Endothelial cell of umbilical vein (primary cell): ENCODE results near the gene TAMALIN. TPM values are rescaled to one million over a fixed set of nuclear protein-coding genes. Genes with fewer than 3 reads are reported as not detected.

ENCODE experiments used
- BruUV-seq: library from RNA; stranded (reverse); fragments of 400-500 nt; replicated peaks from 2 replicates; lab custom pipeline; 2021; lab: Mats Ljungman, UMichigan
- CTCF ChIA-PET: fragments of 300-600, 350-600 bp; sonication (Branson Sonifier 250); formaldehyde crosslinking; loops from one replicate; lab custom pipeline; 2021; ENCODE audit warnings: antibody characterized with exemption, inconsistent platforms; lab: Charles Lee
- POLR2A ChIA-PET: fragments of 300-600, 350-600 bp; sonication (Branson Sonifier 250); formaldehyde crosslinking; loops from one replicate; lab custom pipeline; 2021; ENCODE audit warnings: antibody characterized with exemption, inconsistent platforms; lab: Charles Lee
- DNase-seq: peaks from one replicate; pipeline ENCODE4 v3.0.0-alpha.2; 2011; ENCODE audit warnings: low read depth, low spot score
- FAIRE-seq: peaks from 2 replicates; lab custom pipeline; 2011; peaks lifted over from hg19 to GRCh38; lab: Jason Lieb, UNC
- H2AFZ ChIP-seq: 2 replicates; pipeline ENCODE4 v1.6.0; 2012; ENCODE audit warnings: low read depth, low read length, control low read depth, inconsistent platforms
- H3K27ac ChIP-seq: 2 replicates; pipeline ENCODE4 v1.5.1; 2011; ENCODE audit warnings: low read depth, mild to moderate bottlenecking, control low read depth, low read length, moderate library complexity; ENCODE audit not compliant: insufficient read depth
- H3K27me3 ChIP-seq, 2 experiments: 2 replicates each; pipeline versions ENCODE4 v1.6.0 to v1.6.1; 2011; ENCODE audit warnings: low read length in 2 of 2, mixed read lengths in 1 of 2; ENCODE audit not compliant: control insufficient read depth in 2 of 2, insufficient read depth in 2 of 2
- H3K36me3 ChIP-seq, 2 experiments: 2 replicates in 1 of 2; 3 replicates in 1 of 2; pipeline ENCODE4 v1.5.1; 2011; ENCODE audit warnings: low read length in 2 of 2, mild to moderate bottlenecking in 1 of 2, moderate library complexity in 1 of 2; ENCODE audit not compliant: control insufficient read depth in 2 of 2, insufficient read depth in 2 of 2; ENCODE audit errors: extremely low read depth in 1 of 2
- H3K4me1 ChIP-seq: 3 replicates; pipeline ENCODE4 v1.5.1; 2011; ENCODE audit warnings: mild to moderate bottlenecking, low read length; ENCODE audit not compliant: control insufficient read depth, insufficient read depth; ENCODE audit errors: extremely low read depth
- H3K4me2 ChIP-seq: 2 replicates; pipeline ENCODE4 v1.6.1; 2011; ENCODE audit warnings: low read length, control low read depth, mixed read lengths; ENCODE audit not compliant: insufficient read depth
- H3K4me3 ChIP-seq, 3 experiments: fragments of 200-600 bp in 1 of 3; sonication (generic), shearing (Covaris generic) in 1 of 3; replicated peaks in 1 of 3; 2 replicates each; pipeline ENCODE4 v1.5.1; 2011 to 2016; ENCODE audit warnings: control low read depth in 3 of 3, low read length in 3 of 3, mild to moderate bottlenecking in 2 of 3, inconsistent platforms in 1 of 3, low read depth in 1 of 3, moderate library complexity in 1 of 3; ENCODE audit not compliant: insufficient read depth in 1 of 3
- H3K79me2 ChIP-seq: 2 replicates; pipeline ENCODE4 v1.6.0; 2012; ENCODE audit warnings: low read length, inconsistent platforms; ENCODE audit not compliant: control insufficient read depth, insufficient read depth
- H3K9ac ChIP-seq: replicated peaks from 2 replicates; pipeline ENCODE3; 2011; ENCODE audit warnings: low read length, control low read depth; ENCODE audit not compliant: insufficient read depth; ENCODE audit errors: extremely low read depth
- H3K9me1 ChIP-seq: replicated peaks from 3 replicates; pipeline ENCODE4 v1.6.0; 2011; ENCODE audit warnings: mild to moderate bottlenecking, low read length; ENCODE audit not compliant: control insufficient read depth, insufficient read depth; ENCODE audit errors: extremely low read depth
- H3K9me3 ChIP-seq: replicated peaks from 2 replicates; pipeline ENCODE4 v1.5.1; 2012; ENCODE audit warnings: low read length, inconsistent platforms; ENCODE audit not compliant: control insufficient read depth, insufficient read depth
- H4K20me1 ChIP-seq: replicated peaks from 2 replicates; pipeline ENCODE3; 2011; ENCODE audit warnings: mild to moderate bottlenecking, low read length; ENCODE audit not compliant: control insufficient read depth, insufficient read depth; ENCODE audit errors: extremely low read depth
- EZH2 ChIP-seq: IDR thresholded peaks from 2 replicates; pipeline ENCODE4 v1.6.1; 2012; ENCODE audit warnings: borderline replicate concordance, low read depth, mild to moderate bottlenecking, moderate library complexity, low read length, inconsistent platforms; ENCODE audit not compliant: severe bottlenecking
- JUN ChIP-seq: IDR thresholded peaks from 2 replicates; pipeline ENCODE4 v1.6.1; 2011; ENCODE audit warnings: borderline replicate concordance, low read depth; ENCODE audit not compliant: insufficient read length, insufficient read depth
- POLR2A ChIP-seq: IDR thresholded peaks from 2 replicates; pipeline ENCODE4 v1.6.1; 2012; ENCODE audit warnings: low read depth, mild to moderate bottlenecking, control low read depth, low read length
- POLR2AphosphoS5 ChIP-seq: IDR thresholded peaks from 2 replicates; pipeline ENCODE4 v1.6.1; 2012; ENCODE audit warnings: low read depth, mild to moderate bottlenecking, control low read depth, low read length, moderate library complexity; ENCODE audit not compliant: insufficient read depth
- dilution Hi-C: fragments of 300-500 bp; cut with MboI; formaldehyde crosslinking; loops from one replicate; pipeline ENCODE4 v1.15.0; 2019; ENCODE audit warnings: low sequenced_read_pairs; ENCODE audit not compliant: extremely low pct_ligation_motif_present
- intact Hi-C: fragments of 100-400 bp; cut with micrococcal nuclease; formaldehyde crosslinking; loops from one replicate; pipeline ENCODE4 v1.10.0; 2022
- polyA plus RNA-seq, 4 experiments: library from polyadenylated mRNA; depleted of rRNA in 3 of 4; stranded (reverse) in 3 of 4; unstranded in 1 of 4; fragments of >200 nt; gene quantifications; 2 replicates each; pipeline versions ENCODE4 v1.2.1 to v1.2.3, GENCODE V29; 2011 to 2012; ENCODE audit warnings: missing spikeins in 1 of 4
- total RNA-seq: library from RNA; stranded (reverse); gene quantifications from 2 replicates; pipeline ENCODE4 v1.2.3, GENCODE V29; 2021

TAMALIN gene
- total and polyA plus RNA-seq, 2 donors (not counting 3 experiments of a cell fraction or from before 2014, with no cell fraction given) = 53.3 to 87.5 TPM

DNA sequence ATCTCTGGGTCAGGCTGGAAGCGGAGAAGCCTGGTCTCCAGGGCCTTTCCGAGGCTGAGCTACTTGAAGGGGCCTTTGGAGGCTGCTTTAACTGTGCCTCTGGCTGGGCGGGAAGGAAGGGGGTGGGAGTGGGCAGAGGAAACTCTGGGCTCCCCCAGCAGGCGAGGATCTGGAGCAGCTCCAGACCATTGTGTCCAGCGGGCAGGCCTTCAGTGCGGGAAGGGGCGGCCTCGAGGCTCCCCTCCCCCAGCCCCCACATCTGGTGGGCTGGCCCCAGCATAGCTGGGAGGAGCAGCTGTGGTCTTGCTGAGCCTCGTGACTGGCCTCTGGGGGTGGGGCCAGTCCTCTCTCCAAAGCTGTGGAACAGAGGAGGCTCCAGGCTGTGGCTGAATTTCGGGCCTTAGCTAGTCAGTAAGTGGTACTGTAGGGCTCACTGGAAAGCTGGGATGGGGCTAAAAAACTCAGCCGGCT lies 3.4 kb downstream of the TAMALIN start:
- CTCF ChIA-PET = interaction anchor here (0.7 to 11.4 kb wide), 8 partner anchors 11 to 118 kb away, joined by 3 to 946 read pairs (median 4); partner anchors contain the start of gene ATG101
- POLR2A ChIA-PET = interaction anchor here (0.6 to 2.3 kb wide), 5 partner anchors 10 to 41 kb away, joined by 4 to 30 read pairs (median 6); partner anchors contain the start of gene NR4A1
- H3K36me3 ChIP-seq = peaks cover 34 to 35% of the 10 kb centered on the region in 2 experiments
- peaks cover 32% of the 10 kb centered on the region for H3K79me2 ChIP-seq
- peak overlapping the region; percentile 93 for H3K9ac ChIP-seq
- H2AFZ ChIP-seq = no peak overlapping the region
- no peaks in the 10 kb centered on the region for H3K27me3 ChIP-seq
- no peaks in the 10 kb centered on the region for H3K9me1 ChIP-seq
- H3K27ac ChIP-seq = peak overlapping the region; percentile 78
- peak; percentile 99 for FAIRE-seq
- peak overlapping the region; percentile 68 for H3K4me2 ChIP-seq
- peak overlapping the region in 2 of 3 experiments; percentile 72 to 95 for H3K4me3 ChIP-seq
- no TSS peak for BruUV-seq
- no peaks in the 10 kb centered on the region for H3K9me3 ChIP-seq
- dilution Hi-C loops = no loop called here
- peak; percentile 97 for DNase-seq
- intact Hi-C loops = loop anchor here (1.0 kb wide), 1 partner anchor 10 kb away; no protein-coding TSS in a partner anchor
- TF ChIP-seq EZH2 = no peak
- no peak for TF ChIP-seq JUN
- TF ChIP-seq POLR2AphosphoS5 = peak; percentile 91
- TF ChIP-seq POLR2A = peak; percentile 84
- H3K4me1 ChIP-seq = peaks cover 37% of the 10 kb centered on the region
- H4K20me1 ChIP-seq = no peaks in the 10 kb centered on the region

DNA sequence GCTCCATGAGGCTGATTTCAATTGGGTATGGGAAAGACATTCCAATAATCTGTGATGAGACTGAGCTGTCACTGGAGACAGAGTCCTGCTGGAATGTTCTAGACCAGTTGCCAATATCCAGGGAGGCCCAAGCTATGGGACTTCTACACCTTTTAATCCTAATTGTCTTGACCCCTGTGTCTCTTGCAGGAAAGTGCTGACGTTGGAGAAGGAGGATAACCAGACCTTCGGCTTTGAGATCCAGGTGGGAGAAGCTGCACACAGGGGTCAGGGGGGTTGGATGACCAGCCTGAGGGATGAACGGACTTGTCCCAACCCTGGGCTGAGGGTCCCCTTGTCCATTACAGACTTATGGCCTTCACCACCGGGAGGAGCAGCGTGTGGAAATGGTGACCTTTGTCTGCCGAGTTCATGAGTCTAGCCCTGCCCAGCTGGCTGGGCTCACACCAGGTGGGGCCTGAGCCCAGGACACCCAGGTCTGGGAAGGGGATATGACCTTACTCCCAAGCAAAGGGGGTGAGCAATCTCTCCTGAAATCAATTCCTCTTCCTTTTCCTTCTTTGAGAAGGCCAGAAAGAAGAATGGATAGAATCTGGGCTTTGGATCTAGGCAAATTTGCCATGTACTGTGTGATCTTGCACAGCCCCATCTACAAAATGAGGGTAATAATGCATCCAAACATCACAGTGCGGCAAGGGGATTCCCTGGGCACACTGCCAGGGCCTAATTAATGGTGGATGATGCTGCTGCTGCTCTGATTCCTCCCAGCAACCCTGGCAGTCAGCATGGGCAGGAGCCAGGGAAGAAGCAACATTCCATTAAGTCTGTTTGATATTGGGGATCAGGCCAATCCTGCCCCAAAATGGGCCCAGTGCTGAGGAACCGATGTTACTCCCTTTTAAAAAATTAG lies 4.2 kb downstream of the TAMALIN start:
- no peak for TF ChIP-seq POLR2A
- FAIRE-seq (no peak), DNase-seq (no peak)
- Histone ChIP-seq H3K36me3 (peaks cover 38 to 42% of the 10 kb centered on the region in 2 experiments), H3K4me1 (peaks cover 37% of the 10 kb centered on the region), H3K27ac (peak overlapping the region; percentile 37), H3K9ac (peak overlapping the region; percentile 36), H3K4me2 (peak overlapping the region; percentile 37), H3K9me3 (no peaks in the 10 kb centered on the region), H3K9me1 (no peaks in the 10 kb centered on the region), H2AFZ (no peak overlapping the region), H3K79me2 (peaks cover 32% of the 10 kb centered on the region), H4K20me1 (no peaks in the 10 kb centered on the region), H3K27me3 (no peaks in the 10 kb centered on the region), H3K4me3 (peak overlapping the region in 1 of 3 experiments; percentile 11)
- POLR2A ChIA-PET = interaction anchor here (1.1 to 2.3 kb wide), 4 partner anchors 9 to 40 kb away, joined by 5 to 30 read pairs (median 8); partner anchors contain the start of gene NR4A1
- intact Hi-C loops (loop anchor here (1.0 kb wide), 1 partner anchor 9 kb away; no protein-coding TSS in a partner anchor), dilution Hi-C loops (no loop called here)
- no TSS peak for BruUV-seq
- CTCF ChIA-PET = interaction anchor here (0.7 to 11.4 kb wide), 8 partner anchors 10 to 119 kb away, joined by 3 to 946 read pairs (median 4); partner anchors contain the start of gene ATG101
